Measurements from ENCODE around the gene RAD17.

The RAD17 gene

GRCh38 chr5:69416180-69416579, 46.6 kb downstream of the RAD17 start:
- no peaks in the 10 kb centered on the region for H3K9me3 ChIP-seq (ENCODE audit: control insufficient read depth, low read length)
- peaks cover 7% of the 10 kb centered on the region for H3K79me2 ChIP-seq
- H3K4me2 ChIP-seq (ENCODE audit: low read length), result peak overlapping the region; percentile 67
- peak overlapping the region; percentile 84 for H3K9ac ChIP-seq
- no peak for TF ChIP-seq CTCF (IDR thresholded peaks at IDR 0.05)
- peak overlapping the region; percentile 98 for H2AFZ ChIP-seq
- H3K27me3 ChIP-seq (ENCODE audit: control insufficient read depth, insufficient read depth, low read length), result no peaks in the 10 kb centered on the region
- H3K27ac ChIP-seq, result peak overlapping the region; percentile 85
- H3K4me3 ChIP-seq (ENCODE audit: low read depth, low read length), result peak overlapping the region; percentile 97
- no peaks in the 10 kb centered on the region for H3K4me1 ChIP-seq
- no peaks in the 10 kb centered on the region for H3K36me3 ChIP-seq (ENCODE audit: control insufficient read depth, insufficient read depth, low read length)

- H3K9me3 ChIP-seq (ENCODE audit: control insufficient read depth, low read length), result no peaks in the 10 kb centered on the region
- H3K4me3 ChIP-seq (ENCODE audit: low read depth, low read length), result no peak overlapping the region
- H3K27ac ChIP-seq, result no peak overlapping the region
- H3K4me1 ChIP-seq, result no peaks in the 10 kb centered on the region
- no peak overlapping the region for H3K4me2 ChIP-seq (ENCODE audit: low read length)
- H3K27me3 ChIP-seq (ENCODE audit: control insufficient read depth, insufficient read depth, low read length), result no peaks in the 10 kb centered on the region
- no peak overlapping the region for H3K9ac ChIP-seq
- no peaks in the 10 kb centered on the region for H3K36me3 ChIP-seq (ENCODE audit: control insufficient read depth, insufficient read depth, low read length)
- H2AFZ ChIP-seq, result no peak overlapping the region
- peaks cover 7% of the 10 kb centered on the region for H3K79me2 ChIP-seq
- TF ChIP-seq CTCF (IDR thresholded peaks at IDR 0.05), result no peak
Measured at GRCh38 chr5:69416699-69417098, 47.1 kb downstream of the RAD17 start.

- no peaks in the 10 kb centered on the region for H3K9me3 ChIP-seq (ENCODE audit: control insufficient read depth, low read length)
- no peak overlapping the region for H3K4me2 ChIP-seq (ENCODE audit: low read length)
- no peak overlapping the region for H3K4me3 ChIP-seq (ENCODE audit: low read depth, low read length)
- no peaks in the 10 kb centered on the region for H3K4me1 ChIP-seq
- H3K27ac ChIP-seq, result no peak overlapping the region
- no peak for TF ChIP-seq CTCF (IDR thresholded peaks at IDR 0.05)
- peaks cover 7% of the 10 kb centered on the region for H3K79me2 ChIP-seq
- no peak overlapping the region for H3K9ac ChIP-seq
- H3K27me3 ChIP-seq (ENCODE audit: control insufficient read depth, insufficient read depth, low read length), result no peaks in the 10 kb centered on the region
- no peaks in the 10 kb centered on the region for H3K36me3 ChIP-seq (ENCODE audit: control insufficient read depth, insufficient read depth, low read length)
- H2AFZ ChIP-seq, result no peak overlapping the region
Measured at GRCh38 chr5:69418554-69418953, 48.9 kb downstream of the RAD17 start.

GRCh38 chr5:69431424-69432303, 62.0 kb downstream of the RAD17 start:
- Histone ChIP-seq H3K9me3 (ENCODE audit: control insufficient read depth, low read length) (no peaks in the 10 kb centered on the region), H3K36me3 (ENCODE audit: control insufficient read depth, insufficient read depth, low read length) (no peaks in the 10 kb centered on the region), H3K4me3 (ENCODE audit: low read depth, low read length) (no peak overlapping the region), H3K9ac (no peak overlapping the region), H3K27ac (no peak overlapping the region), H3K4me2 (ENCODE audit: low read length) (no peak overlapping the region), H2AFZ (no peak overlapping the region), H3K27me3 (ENCODE audit: control insufficient read depth, insufficient read depth, low read length) (no peaks in the 10 kb centered on the region), H3K79me2 (no peaks in the 10 kb centered on the region), H3K4me1 (no peaks in the 10 kb centered on the region)
- TF ChIP-seq CTCF (IDR thresholded peaks at IDR 0.05), result no peak
